GM19238 (cell line): Measurements from ENCODE around the gene DHRS9.
"Not testable (repeated sequence)": the region's sequence is repeated elsewhere in the genome, so short reads cannot be mapped to it uniquely, and the experiment has no call there.

Source experiments
- DNase-seq: peaks from one replicate; pipeline ENCODE4 v3.0.0; 2011; ENCODE audit warnings: low spot score; ENCODE audit not compliant: insufficient read length

The DHRS9 gene

GRCh38 chr2:169131587-169132512, 62.5 kb downstream of the DHRS9 start:
- DNase-seq, result peak; percentile 7

GRCh38 chr2:169134272-169134671, 64.9 kb downstream of the DHRS9 start:
- DNase-seq, result not testable (repeated sequence)

GRCh38 chr2:169136428-169136827, 67.1 kb downstream of the DHRS9 start:
- not testable (repeated sequence) for DNase-seq

GRCh38 chr2:169136885-169137534, 67.6 kb downstream of the DHRS9 start:
- no peak for DNase-seq

GRCh38 chr2:169137924-169138323, 68.6 kb downstream of the DHRS9 start:
- no peak for DNase-seq

GRCh38 chr2:169139145-169139544, 69.8 kb downstream of the DHRS9 start:
- DNase-seq, result no peak

GRCh38 chr2:169139993-169140767, 70.8 kb downstream of the DHRS9 start:
- DNase-seq, result no peak

GRCh38 chr2:169141713-169142352, 72.5 kb downstream of the DHRS9 start:
- peak; percentile 30 for DNase-seq

- DNase-seq, result no peak
These were observed 74.6 kb downstream of the DHRS9 start for GRCh38 chr2:169143998-169144397.
